ENCODE results near the gene GIT1.

DNA sequence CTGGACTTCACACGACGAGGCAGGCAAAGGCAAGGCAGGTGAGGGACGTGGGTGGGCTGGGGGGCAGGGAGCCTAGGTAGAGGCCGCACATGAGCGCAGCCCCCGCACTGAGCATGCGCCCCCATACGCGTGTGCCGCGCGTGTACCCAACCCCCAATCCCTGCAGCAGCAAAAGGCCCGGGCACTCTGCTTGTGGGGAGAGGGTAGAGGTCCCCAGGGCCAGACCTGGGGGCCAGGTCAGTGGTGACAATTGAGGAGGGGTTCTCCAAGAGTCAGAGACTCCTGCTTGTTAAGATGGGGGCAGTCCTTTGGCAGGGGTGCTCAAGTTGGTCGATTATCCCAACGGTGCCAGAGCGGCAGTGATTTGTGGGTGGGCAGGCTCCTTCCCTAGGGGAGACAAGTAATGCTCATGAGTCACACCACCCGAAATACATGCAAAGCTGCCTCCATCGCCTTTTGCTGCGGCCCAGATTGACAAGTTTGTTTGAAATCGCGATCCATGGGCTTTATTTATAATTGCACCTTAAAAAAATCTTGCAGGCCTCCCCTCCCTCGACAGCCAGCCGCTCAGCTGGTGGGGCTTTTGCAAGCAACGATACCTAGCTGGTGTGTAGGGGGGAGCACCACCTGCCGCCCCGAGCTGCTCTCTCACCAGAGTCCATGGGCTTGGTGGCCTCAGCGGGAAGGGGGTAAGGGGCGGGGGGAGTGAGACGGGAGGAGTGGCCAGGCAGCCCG lies 1.1 kb upstream of the GIT1 start:
- TF ChIP-seq, protein P1, sequence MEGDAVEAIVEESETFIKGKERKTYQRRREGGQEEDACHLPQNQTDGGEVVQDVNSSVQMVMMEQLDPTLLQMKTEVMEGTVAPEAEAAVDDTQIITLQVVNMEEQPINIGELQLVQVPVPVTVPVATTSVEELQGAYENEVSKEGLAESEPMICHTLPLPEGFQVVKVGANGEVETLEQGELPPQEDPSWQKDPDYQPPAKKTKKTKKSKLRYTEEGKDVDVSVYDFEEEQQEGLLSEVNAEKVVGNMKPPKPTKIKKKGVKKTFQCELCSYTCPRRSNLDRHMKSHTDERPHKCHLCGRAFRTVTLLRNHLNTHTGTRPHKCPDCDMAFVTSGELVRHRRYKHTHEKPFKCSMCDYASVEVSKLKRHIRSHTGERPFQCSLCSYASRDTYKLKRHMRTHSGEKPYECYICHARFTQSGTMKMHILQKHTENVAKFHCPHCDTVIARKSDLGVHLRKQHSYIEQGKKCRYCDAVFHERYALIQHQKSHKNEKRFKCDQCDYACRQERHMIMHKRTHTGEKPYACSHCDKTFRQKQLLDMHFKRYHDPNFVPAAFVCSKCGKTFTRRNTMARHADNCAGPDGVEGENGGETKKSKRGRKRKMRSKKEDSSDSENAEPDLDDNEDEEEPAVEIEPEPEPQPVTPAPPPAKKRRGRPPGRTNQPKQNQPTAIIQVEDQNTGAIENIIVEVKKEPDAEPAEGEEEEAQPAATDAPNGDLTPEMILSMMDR (IDR thresholded peaks at IDR 0.05) = no peak
- no peak for TF ChIP-seq POLR2A (IDR thresholded peaks at IDR 0.05)
